SK-N-SH treated with all-trans-retinoic acid at 6 μM for 48 hours (cell line): ENCODE data around the gene DKK2.

Source experiments
- ATAC-seq: fragments of 200-7000 bp; cut with Tn5 transposase; 3 replicates; pipeline ENCODE4 v1.9.1; 2020; ENCODE audit warnings: mild to moderate bottlenecking, moderate library complexity
- ARNTL ChIP-seq: fragments of 450-650 bp; formaldehyde crosslinking; IDR thresholded peaks from 2 replicates; pipeline ENCODE4 v1.5.0; 2020; ENCODE audit warnings: low read depth, mild to moderate bottlenecking, moderate library complexity, borderline replicate concordance
- BACH2 ChIP-seq: fragments of 250-450 bp; sonication (Bioruptor Pico); IDR thresholded peaks from 2 replicates; pipeline ENCODE4 v1.9.0; 2021; ENCODE audit warnings: mild to moderate bottlenecking, borderline replicate concordance
- CSDC2 ChIP-seq: fragments of 250-450 bp; sonication (Bioruptor Pico); IDR thresholded peaks from 2 replicates; pipeline ENCODE4 v1.5.0; 2020; ENCODE audit warnings: mild to moderate bottlenecking, moderate library complexity
- ESRRG ChIP-seq: fragments of 250-450 bp; sonication (Bioruptor Pico); IDR thresholded peaks from 2 replicates; pipeline ENCODE4 v1.6.1; 2021; ENCODE audit warnings: mild to moderate bottlenecking
- GLIS3 ChIP-seq: fragments of 250-450 bp; sonication (Bioruptor Pico); IDR thresholded peaks from 2 replicates; pipeline ENCODE4 v1.5.0; 2020; ENCODE audit warnings: mild to moderate bottlenecking, moderate library complexity
- ISL1 ChIP-seq: fragments of 250-450 bp; sonication (Bioruptor Pico); IDR thresholded peaks from 2 replicates; pipeline ENCODE4 v2.1.2; 2022; ENCODE audit warnings: mild to moderate bottlenecking, moderate library complexity
- PATZ1 ChIP-seq: fragments of 250-450 bp; sonication (Bioruptor Pico); IDR thresholded peaks from 2 replicates; pipeline ENCODE4 v1.8.0; 2020; ENCODE audit warnings: mild to moderate bottlenecking, moderate library complexity, borderline replicate concordance
- POU6F1 ChIP-seq: fragments of 250-450 bp; sonication (Bioruptor Pico); IDR thresholded peaks from 2 replicates; pipeline ENCODE4 v1.8.0; 2021; ENCODE audit warnings: low read depth, mild to moderate bottlenecking, moderate library complexity, borderline replicate concordance
- PPARA ChIP-seq: fragments of 250-450 bp; sonication (Bioruptor Pico); IDR thresholded peaks from 2 replicates; pipeline ENCODE4 v1.5.0; 2020; ENCODE audit warnings: mild to moderate bottlenecking, borderline replicate concordance
- RARB ChIP-seq: fragments of 250-450 bp; sonication (Bioruptor Pico); IDR thresholded peaks from 2 replicates; pipeline ENCODE4 v1.8.0; 2021; ENCODE audit warnings: mild to moderate bottlenecking, moderate library complexity
- SNAI2 ChIP-seq: fragments of 250-450 bp; sonication (Bioruptor Pico); IDR thresholded peaks from 2 replicates; pipeline ENCODE4 v1.5.0; 2020; ENCODE audit warnings: mild to moderate bottlenecking, moderate library complexity
- TCF4 ChIP-seq: fragments of 250-450 bp; sonication (Bioruptor Pico); IDR thresholded peaks from 2 replicates; pipeline ENCODE4 v1.8.0; 2021; ENCODE audit warnings: mild to moderate bottlenecking, moderate library complexity, borderline replicate concordance
- TOX ChIP-seq: fragments of 250-450 bp; sonication (Bioruptor Pico); IDR thresholded peaks from 2 replicates; pipeline ENCODE4 v1.8.0; 2021; ENCODE audit warnings: mild to moderate bottlenecking, moderate library complexity, borderline replicate concordance
- TSHZ2 ChIP-seq: fragments of 250-450 bp; sonication (Bioruptor Pico); IDR thresholded peaks from 2 replicates; pipeline ENCODE4 v1.5.0; 2020; ENCODE audit warnings: mild to moderate bottlenecking, moderate library complexity
- ZC3H10 ChIP-seq: fragments of 250-450 bp; sonication (Bioruptor Pico); IDR thresholded peaks from 2 replicates; pipeline ENCODE4 v1.5.1; 2021; ENCODE audit warnings: mild to moderate bottlenecking, moderate library complexity
- ZFP3 ChIP-seq: fragments of 250-450 bp; sonication (Bioruptor Pico); IDR thresholded peaks from 2 replicates; pipeline ENCODE4 v1.5.0; 2020; ENCODE audit warnings: mild to moderate bottlenecking, moderate library complexity
- ZFP30 ChIP-seq: fragments of 450-650 bp; formaldehyde crosslinking; IDR thresholded peaks from 2 replicates; pipeline ENCODE4 v1.5.0; 2022; ENCODE audit warnings: mild to moderate bottlenecking, moderate library complexity
- ZNF565 ChIP-seq: fragments of 450-650 bp; formaldehyde crosslinking; conservative IDR thresholded peaks from 2 replicates; pipeline ENCODE4 v1.5.0; 2020; ENCODE audit warnings: low read depth, mild to moderate bottlenecking, moderate library complexity
- ZNF70 ChIP-seq: fragments of 450-650 bp; formaldehyde crosslinking; IDR thresholded peaks from 2 replicates; pipeline ENCODE4 v1.5.0; 2020; ENCODE audit warnings: mild to moderate bottlenecking, moderate library complexity
- ZNF8 ChIP-seq: fragments of 450-650 bp; formaldehyde crosslinking; IDR thresholded peaks from 2 replicates; pipeline ENCODE4 v1.5.0; 2020; ENCODE audit warnings: mild to moderate bottlenecking, moderate library complexity

The DKK2 gene

GRCh38 chr4:107018344-107018735 lies 17.8 kb downstream of the DKK2 start:
- TF ChIP-seq ZFP3 (CRISPR knock-in tag): no peak
- TF ChIP-seq BACH2: no peak
- no peak for TF ChIP-seq TOX (CRISPR knock-in tag)
- TF ChIP-seq ZC3H10 (CRISPR knock-in tag): no peak
- TF ChIP-seq POU6F1 (CRISPR knock-in tag): no peak
- TF ChIP-seq TCF4: no peak
- TF ChIP-seq CSDC2 (CRISPR knock-in tag): no peak
- no peak for TF ChIP-seq ISL1 (CRISPR knock-in tag)
- TF ChIP-seq ARNTL (CRISPR knock-in tag): no peak
- TF ChIP-seq PATZ1 (CRISPR knock-in tag): no peak
- no peak for TF ChIP-seq SNAI2 (CRISPR knock-in tag)
- TF ChIP-seq RARB (CRISPR knock-in tag): no peak
- TF ChIP-seq ESRRG: no peak
- no peak for ATAC-seq

DNA sequence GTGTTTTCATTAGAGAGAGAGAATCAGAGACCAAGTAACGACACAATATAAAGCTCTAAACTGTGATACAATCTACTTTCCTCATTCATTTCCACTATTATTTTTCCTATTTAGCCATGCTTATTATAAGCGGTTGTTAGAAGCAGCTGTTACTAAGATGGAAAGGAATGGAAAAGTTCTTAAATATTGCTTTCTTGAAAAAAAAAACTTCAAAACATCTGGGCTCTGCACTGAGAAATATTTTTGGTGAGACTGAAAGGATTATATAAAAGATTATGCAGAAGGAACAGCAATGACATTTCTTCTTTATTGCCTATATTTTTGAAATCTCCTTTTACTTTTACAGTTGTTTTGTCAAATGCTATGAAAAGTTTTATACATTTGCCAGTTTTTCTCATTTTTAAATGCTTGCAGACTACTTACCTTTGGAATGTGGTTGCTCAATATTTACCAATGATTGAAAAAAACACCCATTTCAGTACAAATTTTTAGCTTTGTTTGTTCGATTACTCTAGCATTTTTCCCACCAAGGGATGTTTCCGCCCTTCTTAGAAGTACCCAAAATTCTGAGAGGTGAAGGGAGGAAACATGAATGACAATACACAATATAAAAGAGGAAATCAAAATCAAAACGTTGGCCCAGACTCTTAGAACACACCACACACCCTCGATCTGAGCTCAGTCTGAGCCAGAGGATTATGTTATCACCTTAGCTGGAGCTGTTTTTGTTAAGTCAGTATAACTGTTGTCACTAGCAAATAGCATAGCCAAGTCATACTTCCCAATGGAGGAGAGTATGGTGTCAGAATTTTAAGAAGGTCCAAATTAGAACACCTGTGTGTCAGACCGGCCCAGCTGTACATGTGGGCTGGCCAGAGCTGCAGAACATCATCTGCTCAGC lies 18.4 kb downstream of the DKK2 start:
- no peak for ATAC-seq
- TF ChIP-seq ZFP3 (CRISPR knock-in tag): no peak
- TF ChIP-seq ZNF8: no peak
- no peak for TF ChIP-seq ZC3H10 (CRISPR knock-in tag)
- TF ChIP-seq BACH2: no peak
- TF ChIP-seq PATZ1 (CRISPR knock-in tag): no peak
- no peak for TF ChIP-seq ZFP30
- no peak for TF ChIP-seq RARB (CRISPR knock-in tag)
- no peak for TF ChIP-seq SNAI2 (CRISPR knock-in tag)
- no peak for TF ChIP-seq ARNTL (CRISPR knock-in tag)
- no peak for TF ChIP-seq ESRRG
- TF ChIP-seq ZNF565 (CRISPR knock-in tag): no peak
- TF ChIP-seq POU6F1 (CRISPR knock-in tag): no peak
- TF ChIP-seq TSHZ2 (CRISPR knock-in tag): no peak
- TF ChIP-seq ZNF70: no peak

- ATAC-seq: no peak
- TF ChIP-seq CSDC2 (CRISPR knock-in tag) (no peak), ZNF70 (no peak), TCF4 (no peak), ZFP30 (no peak), ZC3H10 (CRISPR knock-in tag) (no peak), TOX (CRISPR knock-in tag) (no peak), RARB (CRISPR knock-in tag) (no peak), PATZ1 (CRISPR knock-in tag) (no peak), ZNF565 (CRISPR knock-in tag) (no peak), BACH2 (no peak), GLIS3 (CRISPR knock-in tag) (no peak), PPARA (CRISPR knock-in tag) (no peak), ZNF8 (no peak)
Measured at GRCh38 chr4:107011312-107011711, 24.8 kb downstream of the DKK2 start.
